Adipose tissue (tissue), 3 donors: ENCODE results near the gene BRWD1. TPM values are rescaled to one million over a fixed set of nuclear protein-coding genes. Genes with fewer than 3 reads are reported as not detected.

Experiments
- H3K27ac ChIP-seq: one replicate; pipeline ENCODE4 v1.5.1; 2013; ENCODE audit warnings: low read depth, low read length
- WGBS, 3 donors: extraction: QIAGEN DNeasy Blood & Tissue Kit; methylation state at CpG; one replicate each; pipeline ENCODE4 v1.1.7; 2013; 5-methylcytosine and 5-hydroxymethylcytosine counted together
- polyA plus RNA-seq, 3 donors: library from polyadenylated mRNA; stranded (reverse); fragments of 200-250 nt; gene quantifications; one replicate each; pipeline ENCODE4 v1.2.3, GENCODE V29; 2013
- donor health status: healthy with polysubstance abuse.
- donor health status: Bipolar disorder and iron deficiency.
- donor health status: healthy.

Gene BRWD1
- polyA plus RNA-seq, 3 donors = 8.1 to 12.1 (median 10.1) TPM

- peak overlapping the region; percentile 35 for H3K27ac ChIP-seq
- 1 to 2% (median 1%) methylated on average over 43 to 56 of the region's 65 CpGs for WGBS, 3 donors
These were observed 1.1 kb downstream of the BRWD1 start for GRCh38 chr21:39312112-39313041.

DNA sequence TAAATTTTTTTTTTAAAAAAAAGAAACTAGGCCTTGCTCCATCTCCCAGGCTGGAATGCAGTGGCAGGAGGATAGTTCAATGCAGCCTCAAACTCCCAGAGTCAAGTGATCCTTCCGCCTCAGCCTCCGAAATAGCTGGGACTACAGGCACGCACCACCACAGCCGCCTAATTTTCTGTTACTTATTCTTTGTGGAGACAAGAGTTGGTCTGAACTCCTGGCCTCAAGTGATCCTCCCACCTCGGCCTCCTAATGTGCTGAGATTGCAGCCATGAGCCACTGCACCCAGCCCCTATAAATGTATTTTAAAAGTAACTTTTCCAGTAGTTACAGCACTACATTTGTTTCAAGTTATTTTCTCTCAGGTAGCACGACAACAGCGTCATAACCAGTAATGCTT lies 2.3 kb downstream of the BRWD1 start:
- no peak overlapping the region for H3K27ac ChIP-seq

GRCh38 chr21:39307466-39307865 lies 6.0 kb downstream of the BRWD1 start:
- 86 to 100% (median 94%) methylated on average over 1 of the region's 1 CpG for WGBS, 3 donors
- no peak overlapping the region for H3K27ac ChIP-seq

More for the DNA sequence above, 2.3 kb downstream of the BRWD1 start:
- 92 to 94% (median 93%) methylated on average over 7 of the region's 7 CpGs for WGBS, 3 donors

GRCh38 chr21:39300587-39300986 lies 12.8 kb downstream of the BRWD1 start:
- no peak overlapping the region for H3K27ac ChIP-seq
- WGBS, 3 donors = 94 to 98% (median 98%) methylated on average over 3 of the region's 3 CpGs

- WGBS, 3 donors = 88 to 93% (median 92%) methylated on average over 2 of the region's 2 CpGs
- no peak overlapping the region for H3K27ac ChIP-seq
These were observed 16.5 kb downstream of the BRWD1 start for GRCh38 chr21:39296891-39297290.

- 95 to 98% (median 98%) methylated on average over 1 of the region's 1 CpG for WGBS, 3 donors
- H3K27ac ChIP-seq = no peak overlapping the region
These were observed 24.4 kb downstream of the BRWD1 start for GRCh38 chr21:39288987-39289386.

- H3K27ac ChIP-seq = no peak overlapping the region
- WGBS, 3 donors = 83 to 97% (median 90%) methylated on average over 6 of the region's 6 CpGs
These were observed 30.5 kb downstream of the BRWD1 start for GRCh38 chr21:39282911-39283310.

- 96 to 97% (median 97%) methylated on average over 6 of the region's 6 CpGs for WGBS, 3 donors
- H3K27ac ChIP-seq = no peak overlapping the region
These were observed 31.6 kb downstream of the BRWD1 start for GRCh38 chr21:39281853-39282252.

DNA sequence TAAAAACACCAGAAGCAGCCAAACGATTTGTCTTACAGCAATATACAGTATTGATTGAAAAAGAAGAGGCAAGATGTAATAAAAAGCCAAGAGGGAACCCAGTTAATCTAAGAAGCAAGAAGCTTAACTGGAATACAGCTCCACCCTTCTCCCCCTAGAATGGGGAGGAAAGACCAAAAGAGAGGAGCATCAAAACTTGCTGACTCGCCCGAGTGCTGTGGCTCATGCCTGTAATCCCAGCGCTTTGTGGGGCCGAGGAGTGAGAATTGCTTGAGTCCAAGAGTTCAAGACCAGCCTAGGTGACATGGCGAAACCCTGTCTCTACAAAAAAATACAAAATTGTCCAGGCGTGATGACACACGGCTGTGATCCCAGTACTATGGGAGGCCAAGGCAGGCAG lies 32.2 kb downstream of the BRWD1 start:
- WGBS, 3 donors = 94 to 97% (median 95%) methylated on average over 8 of the region's 8 CpGs
- no peak overlapping the region for H3K27ac ChIP-seq

GRCh38 chr21:39269620-39270019 lies 43.8 kb downstream of the BRWD1 start:
- WGBS, 3 donors = 72 to 97% (median 93%) methylated on average over 2 of the region's 2 CpGs
- H3K27ac ChIP-seq = no peak overlapping the region

GRCh38 chr21:39265603-39266002 lies 47.8 kb downstream of the BRWD1 start:
- no peak overlapping the region for H3K27ac ChIP-seq
- WGBS, 3 donors = 33 to 39% (median 34%) methylated on average over 2 of the region's 2 CpGs

GRCh38 chr21:39263372-39263771 lies 50.1 kb downstream of the BRWD1 start:
- no peak overlapping the region for H3K27ac ChIP-seq
- 86 to 95% (median 93%) methylated on average over 2 of the region's 2 CpGs for WGBS, 3 donors

DNA sequence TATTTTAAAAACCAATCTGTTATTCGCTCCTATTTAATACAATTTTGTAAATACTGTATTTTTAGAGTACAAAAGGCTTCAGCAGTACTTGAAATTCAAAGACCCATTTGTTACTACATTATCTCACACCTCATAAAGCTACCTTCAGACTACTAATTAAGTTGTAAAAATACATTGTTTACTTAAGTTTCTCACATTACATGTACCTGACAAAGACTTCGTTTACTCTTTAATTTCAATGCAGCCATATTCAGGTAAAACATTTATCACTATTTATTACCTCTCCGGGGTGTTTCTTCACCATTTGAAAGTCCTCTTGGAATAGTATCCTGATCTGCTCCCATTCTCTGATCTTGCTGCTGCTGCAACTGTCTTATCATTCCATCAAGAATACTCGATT lies 55.2 kb downstream of the BRWD1 start:
- WGBS, 3 donors = 46 to 85% (median 82%) methylated on average over 4 of the region's 4 CpGs
- H3K27ac ChIP-seq = no peak overlapping the region

DNA sequence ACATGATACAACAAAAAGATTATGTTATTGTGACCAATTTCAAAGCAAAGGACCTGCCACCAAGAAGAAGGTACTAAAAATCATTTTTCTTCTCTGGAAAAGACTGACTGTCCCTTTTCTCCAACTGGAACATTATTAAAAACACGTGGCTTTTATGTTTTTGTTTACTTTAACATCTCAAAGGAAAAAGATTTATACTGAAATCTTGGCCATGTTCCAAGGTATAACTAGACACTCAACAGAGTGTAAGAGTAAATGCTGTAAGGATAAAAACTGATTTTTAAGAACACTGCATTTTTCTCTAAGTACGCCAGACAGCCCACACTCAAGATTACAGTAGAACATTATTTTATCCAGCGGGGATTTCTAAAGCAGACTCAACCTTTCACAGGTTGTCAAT lies 62.1 kb downstream of the BRWD1 start:
- WGBS, 3 donors = 66 to 70% (median 70%) methylated on average over 3 of the region's 3 CpGs
- H3K27ac ChIP-seq = no peak overlapping the region

GRCh38 chr21:39238275-39238674 lies 75.2 kb downstream of the BRWD1 start:
- WGBS, 3 donors = 78 to 94% (median 94%) methylated on average over 1 of the region's 1 CpG
- no peak overlapping the region for H3K27ac ChIP-seq

DNA sequence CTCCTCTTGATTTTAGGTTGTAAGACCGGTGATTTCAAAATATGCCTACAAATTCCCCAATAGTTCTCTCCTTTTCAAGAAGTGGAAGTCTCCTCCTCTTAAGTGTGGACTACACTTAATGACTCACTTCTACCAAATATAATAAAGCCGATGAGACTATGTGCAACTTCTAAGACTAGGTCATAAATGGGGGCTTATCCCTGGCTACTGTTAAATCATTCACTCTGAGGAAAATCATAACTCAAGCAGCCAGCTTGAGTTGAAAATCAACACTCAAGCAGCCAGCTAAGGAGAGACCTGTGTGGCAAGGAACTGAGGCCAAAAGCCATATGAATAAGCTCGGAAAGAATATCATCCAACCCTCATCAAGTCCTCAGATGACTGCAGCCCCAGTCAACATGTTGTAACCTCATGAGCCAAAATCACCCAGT lies 80.6 kb downstream of the BRWD1 start:
- no peak overlapping the region for H3K27ac ChIP-seq
- WGBS, 3 donors = 87 to 91% (median 88%) methylated on average over 3 of the region's 3 CpGs

DNA sequence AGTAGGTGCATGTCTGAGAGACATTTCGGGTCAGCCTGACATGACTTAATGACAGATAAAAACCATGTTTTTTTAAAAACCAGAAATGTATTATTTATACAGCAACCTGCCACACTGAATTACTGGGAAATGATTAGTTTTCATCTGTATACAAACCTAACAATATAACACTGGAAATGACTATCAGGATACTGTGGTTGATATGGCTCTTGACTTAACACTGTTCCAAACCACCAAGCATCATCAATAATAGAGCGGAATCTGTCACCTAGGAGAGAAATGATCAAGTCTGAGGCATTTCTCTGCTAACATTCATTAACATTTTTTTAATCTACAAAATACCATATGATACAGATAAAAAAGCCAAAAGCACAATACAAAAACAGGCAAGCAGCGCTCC lies 88.5 kb downstream of the BRWD1 start:
- 97 to 100% (median 99%) methylated on average over 3 of the region's 3 CpGs for WGBS, 3 donors

DNA sequence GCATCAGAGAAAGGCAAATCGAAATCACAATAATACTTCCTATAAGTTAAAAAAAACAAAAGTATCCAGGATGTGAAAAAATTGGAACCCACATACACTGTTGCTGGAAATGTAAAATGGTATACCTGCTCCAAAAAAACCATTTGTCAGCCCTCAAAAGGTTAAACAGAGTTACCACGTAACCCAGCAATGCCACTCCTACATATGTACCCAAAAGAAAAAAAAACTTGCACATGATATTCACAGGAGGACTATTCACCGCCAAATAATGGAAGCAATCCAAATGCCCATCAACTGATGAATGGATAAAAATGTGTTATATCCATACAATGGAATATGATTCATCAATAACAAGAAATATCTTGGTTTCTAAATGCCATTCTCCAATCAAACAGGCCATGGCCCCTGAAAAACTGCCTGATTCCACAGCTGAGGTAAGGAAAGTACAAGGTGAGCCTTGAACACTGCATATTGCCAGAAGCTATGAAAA lies 91.4 kb downstream of the BRWD1 start:
- no peak overlapping the region for H3K27ac ChIP-seq
- 73 to 91% (median 80%) methylated on average over 3 of the region's 3 CpGs for WGBS, 3 donors

More for the DNA sequence above, 88.5 kb downstream of the BRWD1 start:
- no peak overlapping the region for H3K27ac ChIP-seq

DNA sequence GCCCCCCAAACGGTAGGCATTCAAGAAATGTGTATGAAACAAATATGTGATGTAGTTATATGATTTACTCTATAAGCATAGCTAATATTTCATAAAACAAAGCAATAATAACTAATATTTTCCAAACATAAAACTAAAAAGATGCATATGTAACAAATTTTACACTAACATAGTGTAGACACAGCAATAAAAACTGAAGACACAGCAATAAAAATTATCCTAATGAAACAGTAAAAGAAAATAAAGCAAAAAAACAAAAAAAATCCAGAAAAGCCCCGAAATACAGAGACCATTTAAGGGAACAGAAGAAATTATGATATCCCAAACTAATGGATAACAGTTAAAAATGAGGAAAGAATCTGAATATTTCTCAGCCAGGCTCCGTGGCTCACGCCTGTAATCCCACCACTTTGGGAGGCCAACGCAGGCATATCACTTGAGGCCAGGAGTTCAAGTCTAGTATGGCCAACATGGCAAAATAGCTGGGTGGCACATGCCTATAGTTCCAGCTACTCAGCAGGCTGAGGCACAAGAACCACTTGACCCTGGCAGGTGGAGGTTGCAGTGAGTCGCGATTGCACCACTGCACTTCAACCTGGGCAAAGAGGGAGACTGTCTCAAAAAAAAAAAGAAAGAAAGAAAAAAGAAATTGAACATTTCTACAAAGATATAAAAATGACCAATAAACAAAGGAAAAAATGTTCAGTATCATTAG lies 92.0 kb downstream of the BRWD1 start:
- H3K27ac ChIP-seq = no peak overlapping the region
- WGBS, 3 donors = 96 to 98% (median 96%) methylated on average over 7 of the region's 7 CpGs
